Measurements from ENCODE around the gene DDX10. TPM values are rescaled to one million over a fixed set of nuclear protein-coding genes. Genes with fewer than 3 reads are reported as not detected.

DDX10 gene
- polyA plus RNA-seq, 1 donor (not counting 4 experiments of a cell fraction or from before 2014, with no cell fraction given) = 32.3 TPM

- no peaks in the 10 kb centered on the region for H4K20me1 ChIP-seq (ENCODE audit: control insufficient read depth, extremely low read depth, insufficient read depth, low read length)
- H3K4me2 ChIP-seq (ENCODE audit: control insufficient read depth, extremely low read depth, insufficient read depth, low read depth, low read length) = peak overlapping the region; percentile 26
- no peak for FAIRE-seq
- no peaks in the 10 kb centered on the region for H3K36me3 ChIP-seq (ENCODE audit: control insufficient read depth in 2 of 2, extremely low read depth in 1 of 2, insufficient read depth in 2 of 2, low read length in 2 of 2)
- H3K9me3 ChIP-seq (ENCODE audit: control insufficient read depth, low read depth, low read length) = no peaks in the 10 kb centered on the region
- H3K79me2 ChIP-seq (ENCODE audit: control insufficient read depth, insufficient read depth, low read length) = no peaks in the 10 kb centered on the region
- peak overlapping the region; percentile 99 for H3K27ac ChIP-seq (ENCODE audit: control insufficient read depth, insufficient read depth, low read length)
- no peaks in the 10 kb centered on the region for H3K9me1 ChIP-seq (ENCODE audit: control insufficient read depth, extremely low read depth, insufficient read depth, low read length)
- no peaks in the 10 kb centered on the region for H3K27me3 ChIP-seq (ENCODE audit: control insufficient read depth, extremely low read depth, insufficient read depth, low read length)
- H3K4me1 ChIP-seq (ENCODE audit: control insufficient read depth, extremely low read depth, insufficient read depth, low read length) = peaks cover 53% of the 10 kb centered on the region
- H3K9ac ChIP-seq (ENCODE audit: control insufficient read depth, extremely low read depth, insufficient read depth, low read length) = peak overlapping the region; percentile 78
- no peak overlapping the region for H3K4me3 ChIP-seq (ENCODE audit: control insufficient read depth in 2 of 3, extremely low read depth in 1 of 3, insufficient read depth in 2 of 3, low read depth in 1 of 3, low read length in 3 of 3)
- dilution Hi-C loops (cut with MboI; ENCODE audit: extremely low pct_ligation_motif_present, low sequenced_read_pairs) = no loop called here
- TF ChIP-seq, protein P1, sequence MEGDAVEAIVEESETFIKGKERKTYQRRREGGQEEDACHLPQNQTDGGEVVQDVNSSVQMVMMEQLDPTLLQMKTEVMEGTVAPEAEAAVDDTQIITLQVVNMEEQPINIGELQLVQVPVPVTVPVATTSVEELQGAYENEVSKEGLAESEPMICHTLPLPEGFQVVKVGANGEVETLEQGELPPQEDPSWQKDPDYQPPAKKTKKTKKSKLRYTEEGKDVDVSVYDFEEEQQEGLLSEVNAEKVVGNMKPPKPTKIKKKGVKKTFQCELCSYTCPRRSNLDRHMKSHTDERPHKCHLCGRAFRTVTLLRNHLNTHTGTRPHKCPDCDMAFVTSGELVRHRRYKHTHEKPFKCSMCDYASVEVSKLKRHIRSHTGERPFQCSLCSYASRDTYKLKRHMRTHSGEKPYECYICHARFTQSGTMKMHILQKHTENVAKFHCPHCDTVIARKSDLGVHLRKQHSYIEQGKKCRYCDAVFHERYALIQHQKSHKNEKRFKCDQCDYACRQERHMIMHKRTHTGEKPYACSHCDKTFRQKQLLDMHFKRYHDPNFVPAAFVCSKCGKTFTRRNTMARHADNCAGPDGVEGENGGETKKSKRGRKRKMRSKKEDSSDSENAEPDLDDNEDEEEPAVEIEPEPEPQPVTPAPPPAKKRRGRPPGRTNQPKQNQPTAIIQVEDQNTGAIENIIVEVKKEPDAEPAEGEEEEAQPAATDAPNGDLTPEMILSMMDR (optimal IDR thresholded peaks at IDR 0.05 in 1 of 3, IDR thresholded peaks at IDR 0.05 in 1 of 3, conservative IDR thresholded peaks at IDR 0.05 in 1 of 3; ENCODE audit: extremely low read depth in 1 of 3, insufficient read depth in 2 of 3, low read length in 3 of 3) = no peak
- no peak for TF ChIP-seq EZH2 (IDR thresholded peaks at IDR 0.05; ENCODE audit: low read length)
- peak overlapping the region; percentile 84 for H2AFZ ChIP-seq (ENCODE audit: control insufficient read depth, low read length)
- DNase-seq (ENCODE audit: low read depth, low spot score) = no peak
These were observed 47.8 kb upstream of the DDX10 start for GRCh38 chr11:108617055-108617454.

- DNase-seq (ENCODE audit: low read depth, low spot score) = no peak
- H3K27me3 ChIP-seq (ENCODE audit: control insufficient read depth, extremely low read depth, insufficient read depth, low read length) = no peaks in the 10 kb centered on the region
- H2AFZ ChIP-seq (ENCODE audit: control insufficient read depth, low read length) = no peak overlapping the region
- no peak for FAIRE-seq
- H3K36me3 ChIP-seq (ENCODE audit: control insufficient read depth in 2 of 2, extremely low read depth in 1 of 2, insufficient read depth in 2 of 2, low read length in 2 of 2) = no peaks in the 10 kb centered on the region
- no peak overlapping the region for H3K4me3 ChIP-seq (ENCODE audit: control insufficient read depth in 2 of 3, extremely low read depth in 1 of 3, insufficient read depth in 2 of 3, low read depth in 1 of 3, low read length in 3 of 3)
- no peaks in the 10 kb centered on the region for H3K9me1 ChIP-seq (ENCODE audit: control insufficient read depth, extremely low read depth, insufficient read depth, low read length)
- no peak overlapping the region for H3K4me2 ChIP-seq (ENCODE audit: control insufficient read depth, extremely low read depth, insufficient read depth, low read depth, low read length)
- TF ChIP-seq EZH2 (IDR thresholded peaks at IDR 0.05; ENCODE audit: low read length) = no peak
- TF ChIP-seq, protein P1 (optimal IDR thresholded peaks at IDR 0.05 in 1 of 3, IDR thresholded peaks at IDR 0.05 in 1 of 3, conservative IDR thresholded peaks at IDR 0.05 in 1 of 3; ENCODE audit: extremely low read depth in 1 of 3, insufficient read depth in 2 of 3, low read length in 3 of 3) = no peak
- no peaks in the 10 kb centered on the region for H3K79me2 ChIP-seq (ENCODE audit: control insufficient read depth, insufficient read depth, low read length)
- peaks cover 52% of the 10 kb centered on the region for H3K4me1 ChIP-seq (ENCODE audit: control insufficient read depth, extremely low read depth, insufficient read depth, low read length)
- no peak overlapping the region for H3K9ac ChIP-seq (ENCODE audit: control insufficient read depth, extremely low read depth, insufficient read depth, low read length)
- H4K20me1 ChIP-seq (ENCODE audit: control insufficient read depth, extremely low read depth, insufficient read depth, low read length) = no peaks in the 10 kb centered on the region
- dilution Hi-C loops (cut with MboI; ENCODE audit: extremely low pct_ligation_motif_present, low sequenced_read_pairs) = no loop called here
- peak overlapping the region; percentile 99 for H3K27ac ChIP-seq (ENCODE audit: control insufficient read depth, insufficient read depth, low read length)
- no peaks in the 10 kb centered on the region for H3K9me3 ChIP-seq (ENCODE audit: control insufficient read depth, low read depth, low read length)
These were observed 46.3 kb upstream of the DDX10 start for GRCh38 chr11:108618529-108618928.
